GM10248 (cell line): ENCODE data around the gene POLR1F.

ENCODE experiments used
- CTCF ChIA-PET: fragments of 300-600 bp; sonication (Branson Sonifier 250); formaldehyde crosslinking; extraction: SDS; loops from one replicate; lab custom pipeline; 2021; ENCODE audit warnings: antibody characterized with exemption; lab: Yijun Ruan, JAX
- POLR2A ChIA-PET: fragments of 350-650 bp; sonication (Branson Sonifier 250); formaldehyde crosslinking; extraction: SDS; loops from one replicate; lab custom pipeline; 2020; ENCODE audit warnings: antibody characterized with exemption; lab: Yijun Ruan, JAX
- DNase-seq: peaks from one replicate; pipeline ENCODE4 v3.0.0; 2012; ENCODE audit errors: extremely low spot score
- TF ChIP-seq, protein P1 (sequence below): IDR thresholded peaks from 2 replicates; pipeline ENCODE4 v1.5.1; 2012; ENCODE audit warnings: mild to moderate bottlenecking, low read depth; ENCODE audit errors: extremely low read depth, missing control alignments, control extremely low read depth

POLR1F gene

DNA sequence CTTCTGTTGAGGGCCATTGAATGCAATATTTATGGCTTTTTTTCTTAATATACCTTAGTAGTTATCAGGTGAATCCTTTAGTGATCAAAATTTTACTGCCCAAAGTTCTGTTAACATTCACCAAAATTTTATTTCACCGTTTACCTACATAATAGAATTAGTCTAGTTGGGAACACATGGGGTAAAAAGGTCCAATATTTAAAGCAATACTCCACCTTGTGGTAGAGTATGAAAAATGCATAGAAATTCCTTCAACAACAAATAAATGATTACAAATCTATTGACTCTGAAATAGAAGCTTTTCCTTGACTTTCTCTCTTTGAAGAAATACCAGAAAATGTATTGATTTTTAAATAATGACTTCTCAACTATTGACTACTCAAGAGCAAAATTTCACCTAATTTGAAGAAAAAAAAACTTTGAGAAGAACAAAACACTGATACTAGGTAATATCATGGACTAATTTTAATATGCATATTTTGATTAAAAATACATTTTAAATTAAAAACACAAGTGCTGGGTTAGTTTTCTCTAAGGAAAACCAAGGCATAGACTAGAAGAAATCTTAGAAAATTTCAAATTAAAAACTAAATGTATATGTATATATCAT is 43.3 kb downstream of the POLR1F start:
- peak; percentile 21 for DNase-seq
- CTCF ChIA-PET: interaction anchor here (0.6 to 2.6 kb wide), 4 partner anchors 15 to 1313 kb away, joined by 3 to 14 read pairs (median 8); partner anchors contain the start of gene POLR1F
- TF ChIP-seq, protein P1, sequence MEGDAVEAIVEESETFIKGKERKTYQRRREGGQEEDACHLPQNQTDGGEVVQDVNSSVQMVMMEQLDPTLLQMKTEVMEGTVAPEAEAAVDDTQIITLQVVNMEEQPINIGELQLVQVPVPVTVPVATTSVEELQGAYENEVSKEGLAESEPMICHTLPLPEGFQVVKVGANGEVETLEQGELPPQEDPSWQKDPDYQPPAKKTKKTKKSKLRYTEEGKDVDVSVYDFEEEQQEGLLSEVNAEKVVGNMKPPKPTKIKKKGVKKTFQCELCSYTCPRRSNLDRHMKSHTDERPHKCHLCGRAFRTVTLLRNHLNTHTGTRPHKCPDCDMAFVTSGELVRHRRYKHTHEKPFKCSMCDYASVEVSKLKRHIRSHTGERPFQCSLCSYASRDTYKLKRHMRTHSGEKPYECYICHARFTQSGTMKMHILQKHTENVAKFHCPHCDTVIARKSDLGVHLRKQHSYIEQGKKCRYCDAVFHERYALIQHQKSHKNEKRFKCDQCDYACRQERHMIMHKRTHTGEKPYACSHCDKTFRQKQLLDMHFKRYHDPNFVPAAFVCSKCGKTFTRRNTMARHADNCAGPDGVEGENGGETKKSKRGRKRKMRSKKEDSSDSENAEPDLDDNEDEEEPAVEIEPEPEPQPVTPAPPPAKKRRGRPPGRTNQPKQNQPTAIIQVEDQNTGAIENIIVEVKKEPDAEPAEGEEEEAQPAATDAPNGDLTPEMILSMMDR: peak; percentile 24
- POLR2A ChIA-PET: no interaction called here

DNA sequence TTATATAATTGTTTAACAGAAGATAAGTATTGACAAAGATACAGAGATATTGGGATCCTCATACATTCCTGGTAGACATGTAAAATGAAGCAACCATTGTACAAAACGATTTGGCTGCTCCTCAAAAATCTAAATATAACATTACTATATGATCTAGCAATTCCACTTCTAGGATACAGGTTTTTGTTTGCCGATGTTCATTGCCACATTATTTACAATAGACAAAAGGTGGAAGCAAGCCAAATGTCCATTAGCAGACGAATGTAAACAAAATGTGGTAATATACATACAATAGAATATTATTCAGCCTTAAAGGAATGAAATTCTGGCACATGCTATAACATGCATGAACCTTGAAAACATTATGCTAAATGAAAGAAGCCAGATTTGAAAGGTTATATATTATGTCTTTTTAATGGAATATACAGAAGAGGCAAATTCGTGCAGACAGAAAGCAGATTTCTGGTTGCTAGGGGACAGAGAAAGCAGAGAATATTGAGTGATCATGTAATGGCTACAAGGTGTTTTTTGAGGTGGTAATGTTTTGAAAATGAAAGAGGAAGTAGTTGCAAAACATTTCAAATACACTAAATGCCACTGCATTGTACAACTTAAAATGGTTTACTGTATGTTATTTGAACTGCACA is 44.9 kb downstream of the POLR1F start:
- CTCF ChIA-PET: interaction anchor here (1.8 kb wide), 1 partner anchor 45 kb away, joined by 6 read pairs; the partner anchor contains the start of gene POLR1F
- POLR2A ChIA-PET: no interaction called here
- TF ChIP-seq, protein P1: no peak
- DNase-seq: peak; percentile 23

DNA sequence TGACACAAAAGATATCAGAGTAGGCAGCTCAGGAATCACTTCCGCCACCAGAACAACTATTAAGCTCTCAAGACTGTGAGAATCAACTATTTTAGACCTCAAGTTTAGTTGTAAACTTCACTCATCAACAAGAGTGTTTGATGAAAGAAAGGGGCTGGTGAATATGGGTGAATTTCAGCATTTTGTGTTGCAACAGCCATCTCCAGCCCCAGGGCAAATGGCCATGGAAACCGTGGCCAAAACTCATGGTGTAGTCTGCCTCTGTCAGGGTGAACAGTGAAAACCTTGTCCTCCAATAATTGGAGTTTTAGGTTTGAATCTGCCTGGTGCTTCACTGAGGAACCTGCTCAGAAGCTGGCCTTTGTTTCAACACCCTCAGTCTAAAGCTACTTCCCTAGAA is 60.0 kb downstream of the POLR1F start:
- POLR2A ChIA-PET: no interaction called here
- TF ChIP-seq, protein P1: no peak
- DNase-seq: no peak
- CTCF ChIA-PET: no interaction called here
